AG09309 (cell line): ENCODE measurements around the gene TM6SF1.
"Not testable (repeated sequence)": the region's sequence is repeated elsewhere in the genome, so short reads cannot be mapped to it uniquely, and the experiment has no call there.

Experiments used
- DNase-seq: peaks from one replicate; pipeline ENCODE4 v3.0.0-alpha.2; 2010; ENCODE audit warnings: low read depth
- H3K4me3 ChIP-seq: 2 replicates; pipeline ENCODE4 v1.5.1; 2011; ENCODE audit warnings: mild to moderate bottlenecking, low read depth, low read length, moderate library complexity; ENCODE audit not compliant: control insufficient read depth
- TF ChIP-seq, protein P1 (sequence below): IDR thresholded peaks from 2 replicates; pipeline ENCODE4 v1.5.1; 2011; ENCODE audit warnings: mild to moderate bottlenecking, low read depth, low read length, inconsistent platforms; ENCODE audit not compliant: insufficient read depth, control insufficient read depth; ENCODE audit errors: missing control alignments

The TM6SF1 gene

DNA sequence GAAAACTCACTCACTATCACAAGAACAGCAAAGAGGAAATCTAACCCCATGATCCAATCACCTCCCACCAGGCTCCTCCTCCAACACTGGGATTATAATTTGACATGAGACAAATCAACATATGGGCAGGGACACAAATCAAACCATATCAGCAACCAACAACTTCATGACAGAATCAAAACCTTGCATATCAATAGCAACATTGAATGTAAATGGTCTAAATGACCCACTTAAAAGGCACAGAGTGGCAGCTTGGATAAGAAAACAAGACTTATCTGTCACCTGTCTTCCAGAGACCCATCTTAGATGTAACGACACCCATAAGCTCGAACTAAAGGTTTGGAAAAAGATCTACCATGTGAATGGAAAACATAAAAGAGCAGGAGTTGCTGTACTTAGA is 59.4 kb downstream of the TM6SF1 start:
- no peak overlapping the region for H3K4me3 ChIP-seq
- DNase-seq = no peak
- TF ChIP-seq, protein P1, sequence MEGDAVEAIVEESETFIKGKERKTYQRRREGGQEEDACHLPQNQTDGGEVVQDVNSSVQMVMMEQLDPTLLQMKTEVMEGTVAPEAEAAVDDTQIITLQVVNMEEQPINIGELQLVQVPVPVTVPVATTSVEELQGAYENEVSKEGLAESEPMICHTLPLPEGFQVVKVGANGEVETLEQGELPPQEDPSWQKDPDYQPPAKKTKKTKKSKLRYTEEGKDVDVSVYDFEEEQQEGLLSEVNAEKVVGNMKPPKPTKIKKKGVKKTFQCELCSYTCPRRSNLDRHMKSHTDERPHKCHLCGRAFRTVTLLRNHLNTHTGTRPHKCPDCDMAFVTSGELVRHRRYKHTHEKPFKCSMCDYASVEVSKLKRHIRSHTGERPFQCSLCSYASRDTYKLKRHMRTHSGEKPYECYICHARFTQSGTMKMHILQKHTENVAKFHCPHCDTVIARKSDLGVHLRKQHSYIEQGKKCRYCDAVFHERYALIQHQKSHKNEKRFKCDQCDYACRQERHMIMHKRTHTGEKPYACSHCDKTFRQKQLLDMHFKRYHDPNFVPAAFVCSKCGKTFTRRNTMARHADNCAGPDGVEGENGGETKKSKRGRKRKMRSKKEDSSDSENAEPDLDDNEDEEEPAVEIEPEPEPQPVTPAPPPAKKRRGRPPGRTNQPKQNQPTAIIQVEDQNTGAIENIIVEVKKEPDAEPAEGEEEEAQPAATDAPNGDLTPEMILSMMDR = no peak

DNA sequence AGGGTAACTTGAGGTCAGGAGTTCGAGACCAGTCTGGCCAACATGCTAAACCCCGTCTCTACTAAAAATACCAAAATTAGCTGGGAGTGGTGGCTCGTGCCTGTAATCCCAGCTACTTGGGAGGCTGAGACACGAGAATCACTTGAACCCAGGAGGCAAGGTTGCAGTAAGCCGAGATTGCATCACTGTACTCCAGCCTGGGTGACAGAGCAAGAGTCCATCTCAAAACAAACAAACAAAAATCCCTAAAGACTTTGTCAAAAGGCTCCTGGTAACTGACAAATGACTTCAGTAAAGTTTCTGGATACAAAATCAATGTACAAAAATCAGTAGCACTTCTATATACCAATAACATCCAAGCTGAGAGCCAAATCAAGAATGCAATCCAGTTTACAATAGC is 62.1 kb downstream of the TM6SF1 start:
- not testable (repeated sequence) for H3K4me3 ChIP-seq, DNase-seq

DNA sequence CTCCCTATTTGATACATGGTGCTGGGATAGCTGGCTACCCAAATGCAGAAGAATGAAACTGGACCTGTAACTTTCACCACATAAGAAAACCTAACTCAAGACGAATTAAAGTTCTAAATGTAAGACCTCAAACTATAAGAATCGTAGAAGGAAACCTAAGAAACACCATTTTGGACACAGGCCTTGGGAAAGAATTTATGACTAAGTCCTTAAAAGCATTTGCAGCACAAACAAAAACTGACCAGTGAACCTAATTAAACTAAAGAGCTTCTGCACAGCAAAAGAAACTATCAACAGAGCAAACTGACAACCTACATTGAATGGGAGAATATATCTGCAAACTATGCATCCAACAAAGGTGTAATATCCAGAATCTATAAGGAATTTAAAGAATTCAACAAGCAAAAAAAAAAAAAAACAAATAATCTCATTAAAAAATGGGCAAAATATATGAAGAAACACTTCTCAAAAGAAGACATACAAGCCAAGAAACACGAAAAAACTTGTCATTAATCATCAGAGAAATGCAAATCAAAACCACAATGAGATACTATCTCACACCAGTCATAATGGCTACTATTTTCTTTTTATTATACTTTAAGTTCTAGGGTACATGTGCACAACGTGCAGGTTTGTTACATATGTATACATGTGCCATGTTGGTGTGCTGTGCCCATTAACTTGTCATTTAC is 63.2 kb downstream of the TM6SF1 start:
- DNase-seq = no peak
- no peak overlapping the region for H3K4me3 ChIP-seq
- TF ChIP-seq, protein P1 = no peak

DNA sequence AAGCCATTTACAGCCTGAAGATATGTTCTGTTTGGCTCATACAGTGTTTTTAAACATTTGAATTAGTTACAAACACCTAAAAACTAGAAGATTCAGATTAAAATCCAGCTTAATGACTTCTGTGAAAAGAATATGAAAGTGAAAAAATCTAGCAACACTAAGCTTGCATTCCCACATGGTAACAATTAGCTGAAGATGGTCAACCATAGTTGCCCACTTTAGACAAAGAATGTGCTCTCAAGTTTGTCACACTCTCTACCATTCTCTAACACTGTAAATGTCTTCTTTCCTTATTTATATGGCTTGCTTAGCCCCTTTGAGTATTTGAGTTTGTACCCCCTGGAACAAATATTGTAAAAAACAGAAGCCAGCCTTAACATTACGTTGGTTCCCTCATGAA is 67.4 kb downstream of the TM6SF1 start:
- no peak for DNase-seq
- TF ChIP-seq, protein P1 = no peak
- H3K4me3 ChIP-seq = no peak overlapping the region

DNA sequence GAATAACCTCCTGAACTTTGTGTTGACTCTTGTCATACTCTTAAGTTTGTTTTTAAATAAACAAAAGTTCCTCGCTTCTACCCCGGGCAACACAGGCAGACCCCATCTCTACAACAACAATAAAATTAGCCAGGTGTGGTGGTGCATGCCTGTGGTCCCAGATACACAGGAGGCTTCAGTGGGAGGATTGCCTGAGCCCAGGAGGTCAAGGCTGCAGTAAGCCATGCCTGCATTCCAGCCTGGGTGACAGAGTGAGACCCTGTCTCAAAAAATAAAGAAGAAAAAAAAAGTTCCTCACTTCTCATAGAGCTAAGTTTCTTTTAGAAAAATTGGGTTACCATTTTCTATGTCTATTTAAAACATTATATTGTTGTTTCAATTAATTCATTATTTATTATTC is 70.9 kb downstream of the TM6SF1 start:
- no peak overlapping the region for H3K4me3 ChIP-seq
- no peak for DNase-seq
- TF ChIP-seq, protein P1 = no peak

DNA sequence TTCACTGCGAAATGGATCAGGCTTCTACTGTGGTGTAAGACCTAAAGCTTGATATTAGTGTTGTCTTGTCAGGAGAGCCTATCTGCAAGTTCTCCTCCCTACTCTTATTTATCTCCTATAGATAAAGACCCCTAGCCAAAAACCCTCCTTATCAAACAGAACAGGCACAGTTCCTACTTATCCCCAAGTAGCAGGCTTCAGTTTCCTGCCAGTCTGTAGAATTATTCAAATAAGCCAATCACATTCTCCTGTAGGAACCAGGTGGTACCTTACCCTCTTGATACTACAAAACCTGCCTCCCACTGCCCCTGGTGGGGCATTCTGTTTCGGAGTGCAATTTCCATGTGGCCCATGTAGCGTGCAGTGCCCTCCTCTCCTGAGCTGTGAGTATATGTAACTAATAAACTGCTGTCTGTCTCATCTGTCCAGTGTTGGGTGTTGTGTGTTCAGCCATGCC is 71.5 kb downstream of the TM6SF1 start:
- TF ChIP-seq, protein P1 = no peak
- no peak for DNase-seq
- no peak overlapping the region for H3K4me3 ChIP-seq

- TF ChIP-seq, protein P1 = no peak
- no peak for DNase-seq
- no peak overlapping the region for H3K4me3 ChIP-seq
Observed at GRCh38 chr15:83185561-83185960, 78.1 kb downstream of the TM6SF1 start.
